GM12891 (cell line): ENCODE results near the gene IQCF5.

Experiments used
- PAX5 ChIP-seq: IDR thresholded peaks from 2 replicates; pipeline ENCODE4 v1.6.1; 2011; ENCODE audit warnings: low read length, moderate library complexity, mild to moderate bottlenecking; ENCODE audit not compliant: insufficient read depth, severe bottlenecking
- POLR2A ChIP-seq: IDR thresholded peaks from 2 replicates; pipeline ENCODE4 v1.6.1; 2011; ENCODE audit warnings: low read depth, low read length, control low read depth
- POLR2AphosphoS5 ChIP-seq: IDR thresholded peaks from 2 replicates; pipeline ENCODE4 v1.6.1; 2011; ENCODE audit warnings: low read depth, low read length, control low read depth
- POU2F2 ChIP-seq: IDR thresholded peaks from 2 replicates; pipeline ENCODE4 v1.6.1; 2011; ENCODE audit warnings: low read depth, mild to moderate bottlenecking, control low read depth, low read length, moderate library complexity
- SPI1 ChIP-seq: IDR thresholded peaks from 2 replicates; pipeline ENCODE4 v1.6.1; 2011; ENCODE audit warnings: low read depth, low read length, control low read depth
- TAF1 ChIP-seq: IDR thresholded peaks from 2 replicates; pipeline ENCODE4 v1.6.1; 2011; ENCODE audit warnings: low read depth, low read length, control low read depth

DNA sequence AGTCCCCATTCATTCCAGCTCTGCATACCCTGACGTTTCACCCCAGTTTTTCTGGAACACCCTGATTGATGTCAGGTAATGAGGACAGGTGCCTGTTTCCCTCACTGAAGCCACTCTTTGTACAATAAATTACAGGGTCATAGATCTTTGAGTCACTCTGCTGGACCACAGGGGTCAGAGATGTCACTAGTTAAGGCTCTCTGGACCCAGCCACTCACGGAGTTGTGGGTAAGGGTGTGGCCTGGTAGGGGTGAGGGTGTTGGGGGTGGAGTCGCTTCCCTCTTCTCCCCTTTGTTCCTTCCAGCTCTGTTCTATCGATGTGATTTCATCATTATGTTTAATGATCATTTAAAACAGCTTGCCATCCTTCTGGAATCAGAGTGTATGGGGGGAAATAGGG is 512 bp downstream of the IQCF5 start:
- TF ChIP-seq POLR2A = no peak
- TF ChIP-seq TAF1 = no peak
- no peak for TF ChIP-seq POLR2AphosphoS5
- no peak for TF ChIP-seq POU2F2
- no peak for TF ChIP-seq SPI1
- no peak for TF ChIP-seq PAX5
